Liver (tissue), 3 donors: Measurements from ENCODE around the gene KANSL3.
"Not testable (repeated sequence)": the region's sequence is repeated elsewhere in the genome, so short reads cannot be mapped to it uniquely, and the experiment has no call there.

Experiments
- EGR1 ChIP-seq, 2 donors: IDR thresholded peaks; 2 replicates each; pipeline ENCODE4 v1.6.1; 2016 to 2018; ENCODE audit warnings: antibody characterized with exemption in 2 of 2, low read depth in 2 of 2
- FOXA1 ChIP-seq: IDR thresholded peaks from 2 replicates; pipeline ENCODE4 v1.6.1; 2016; ENCODE audit warnings: antibody characterized with exemption
- JUND ChIP-seq, 2 donors: IDR thresholded peaks; 2 replicates each; pipeline ENCODE4 v1.6.1; 2016; ENCODE audit warnings: antibody characterized with exemption in 2 of 2
- NR2F2 ChIP-seq: IDR thresholded peaks from 2 replicates; pipeline ENCODE4 v1.6.1; 2016; ENCODE audit warnings: antibody characterized with exemption
- RAD21 ChIP-seq, 2 donors: IDR thresholded peaks; 2 replicates each; pipeline ENCODE4 v1.6.1; 2016; ENCODE audit warnings: antibody characterized with exemption in 2 of 2, mild to moderate bottlenecking in 2 of 2
- REST ChIP-seq: IDR thresholded peaks from 2 replicates; pipeline ENCODE4 v1.6.1; 2016; ENCODE audit warnings: antibody characterized with exemption, mild to moderate bottlenecking
- RXRA ChIP-seq, 2 donors: IDR thresholded peaks; 2 replicates each; pipeline ENCODE4 v1.6.1; 2017 to 2018; ENCODE audit warnings: antibody characterized with exemption in 2 of 2, mild to moderate bottlenecking in 1 of 2
- SP1 ChIP-seq: IDR thresholded peaks from 2 replicates; pipeline ENCODE4 v1.6.1; 2018; ENCODE audit warnings: antibody characterized with exemption, mild to moderate bottlenecking
- TAF1 ChIP-seq: conservative IDR thresholded peaks from 2 replicates; pipeline ENCODE4 v1.6.1; 2016; ENCODE audit warnings: antibody characterized with exemption, mild to moderate bottlenecking
- YY1 ChIP-seq: IDR thresholded peaks from 2 replicates; pipeline ENCODE4 v1.6.1; 2016; ENCODE audit warnings: antibody characterized with exemption, mild to moderate bottlenecking
- TF ChIP-seq, protein P1 (sequence below): fragments of 150-350 bp; IDR thresholded peaks from 2 replicates; pipeline ENCODE4 v1.5.1; 2017; ENCODE audit warnings: improper control_type of control experiment, low read depth, low read length; ENCODE audit not compliant: missing input control
- TF ChIP-seq, protein P2 (sequence below): IDR thresholded peaks from 2 replicates; pipeline ENCODE4 v1.6.1; 2016; ENCODE audit warnings: antibody characterized with exemption
- TF ChIP-seq, protein P3 (sequence below): IDR thresholded peaks from 2 replicates; pipeline ENCODE4 v1.6.1; 2016; ENCODE audit warnings: antibody characterized with exemption
- TF ChIP-seq, protein P4 (sequence below): IDR thresholded peaks from 2 replicates; pipeline ENCODE4 v1.6.1; 2016; ENCODE audit warnings: antibody characterized with exemption
- donor health status: healthy.
- donor health status: healthy.

GRCh38 chr2:96557421-96557820 is 80.7 kb downstream of the KANSL3 start:
- TF ChIP-seq, protein P1, sequence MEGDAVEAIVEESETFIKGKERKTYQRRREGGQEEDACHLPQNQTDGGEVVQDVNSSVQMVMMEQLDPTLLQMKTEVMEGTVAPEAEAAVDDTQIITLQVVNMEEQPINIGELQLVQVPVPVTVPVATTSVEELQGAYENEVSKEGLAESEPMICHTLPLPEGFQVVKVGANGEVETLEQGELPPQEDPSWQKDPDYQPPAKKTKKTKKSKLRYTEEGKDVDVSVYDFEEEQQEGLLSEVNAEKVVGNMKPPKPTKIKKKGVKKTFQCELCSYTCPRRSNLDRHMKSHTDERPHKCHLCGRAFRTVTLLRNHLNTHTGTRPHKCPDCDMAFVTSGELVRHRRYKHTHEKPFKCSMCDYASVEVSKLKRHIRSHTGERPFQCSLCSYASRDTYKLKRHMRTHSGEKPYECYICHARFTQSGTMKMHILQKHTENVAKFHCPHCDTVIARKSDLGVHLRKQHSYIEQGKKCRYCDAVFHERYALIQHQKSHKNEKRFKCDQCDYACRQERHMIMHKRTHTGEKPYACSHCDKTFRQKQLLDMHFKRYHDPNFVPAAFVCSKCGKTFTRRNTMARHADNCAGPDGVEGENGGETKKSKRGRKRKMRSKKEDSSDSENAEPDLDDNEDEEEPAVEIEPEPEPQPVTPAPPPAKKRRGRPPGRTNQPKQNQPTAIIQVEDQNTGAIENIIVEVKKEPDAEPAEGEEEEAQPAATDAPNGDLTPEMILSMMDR, result not testable (repeated sequence)
- TF ChIP-seq, protein P2, sequence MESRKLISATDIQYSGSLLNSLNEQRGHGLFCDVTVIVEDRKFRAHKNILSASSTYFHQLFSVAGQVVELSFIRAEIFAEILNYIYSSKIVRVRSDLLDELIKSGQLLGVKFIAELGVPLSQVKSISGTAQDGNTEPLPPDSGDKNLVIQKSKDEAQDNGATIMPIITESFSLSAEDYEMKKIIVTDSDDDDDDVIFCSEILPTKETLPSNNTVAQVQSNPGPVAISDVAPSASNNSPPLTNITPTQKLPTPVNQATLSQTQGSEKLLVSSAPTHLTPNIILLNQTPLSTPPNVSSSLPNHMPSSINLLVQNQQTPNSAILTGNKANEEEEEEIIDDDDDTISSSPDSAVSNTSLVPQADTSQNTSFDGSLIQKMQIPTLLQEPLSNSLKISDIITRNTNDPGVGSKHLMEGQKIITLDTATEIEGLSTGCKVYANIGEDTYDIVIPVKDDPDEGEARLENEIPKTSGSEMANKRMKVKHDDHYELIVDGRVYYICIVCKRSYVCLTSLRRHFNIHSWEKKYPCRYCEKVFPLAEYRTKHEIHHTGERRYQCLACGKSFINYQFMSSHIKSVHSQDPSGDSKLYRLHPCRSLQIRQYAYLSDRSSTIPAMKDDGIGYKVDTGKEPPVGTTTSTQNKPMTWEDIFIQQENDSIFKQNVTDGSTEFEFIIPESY, result not testable (repeated sequence)
- not testable (repeated sequence) for TF ChIP-seq REST; YY1; RXRA (IDR thresholded peaks at IDR 0.05); SP1; EGR1 (IDR thresholded peaks at IDR 0.05; ENCODE audit: low read depth in 2 of 2); JUND (IDR thresholded peaks at IDR 0.05); FOXA1; RAD21 (IDR thresholded peaks at IDR 0.05); TAF1; NR2F2
- TF ChIP-seq, protein P3, sequence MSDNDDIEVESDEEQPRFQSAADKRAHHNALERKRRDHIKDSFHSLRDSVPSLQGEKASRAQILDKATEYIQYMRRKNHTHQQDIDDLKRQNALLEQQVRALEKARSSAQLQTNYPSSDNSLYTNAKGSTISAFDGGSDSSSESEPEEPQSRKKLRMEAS, result not testable (repeated sequence)
- TF ChIP-seq, protein P4, sequence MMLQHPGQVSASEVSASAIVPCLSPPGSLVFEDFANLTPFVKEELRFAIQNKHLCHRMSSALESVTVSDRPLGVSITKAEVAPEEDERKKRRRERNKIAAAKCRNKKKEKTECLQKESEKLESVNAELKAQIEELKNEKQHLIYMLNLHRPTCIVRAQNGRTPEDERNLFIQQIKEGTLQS, result not testable (repeated sequence)
